Activated naive CD4-positive, alpha-beta T cell treated with anti-CD3 and anti-CD28 coated beads, Interleukin-2, amount 50 U/mL, for 72 hours (primary cell): ENCODE data around the gene SWAP70. TPM values are rescaled to one million over a fixed set of nuclear protein-coding genes. Genes with fewer than 3 reads are reported as not detected.

Experiments used
- ATAC-seq, 2 donors: fragments of 150-1000 bp; cut with Tn5 transposase; 2 replicates each; pipeline ENCODE4 v1.10.0; 2021; ENCODE audit warnings: mild to moderate bottlenecking in 2 of 2, moderate library complexity in 2 of 2
- DNase-seq, 2 donors: peaks; one replicate each; pipeline ENCODE4 v3.0.0; 2021 to 2022; ENCODE audit warnings: low spot score in 2 of 2
- H3K27ac Mint-ChIP-seq, 2 donors: one replicate each; pipeline ENCODE4 v1.8.0; 2022; ENCODE audit warnings: mild to moderate bottlenecking in 2 of 2, mixed read lengths in 2 of 2
- H3K36me3 Mint-ChIP-seq, 2 donors: one replicate each; pipeline ENCODE4 v1.8.0; 2022; ENCODE audit warnings: mixed read lengths in 2 of 2
- H3K9me3 Mint-ChIP-seq, 2 donors: one replicate each; pipeline ENCODE4 v1.8.0; 2022; ENCODE audit warnings: mixed read lengths in 2 of 2
- total RNA-seq, 2 donors: library from RNA; stranded (reverse); gene quantifications; one replicate each; pipeline ENCODE4 v1.2.3, GENCODE V29; 2022

SWAP70 gene
- total RNA-seq, 2 donors from 2014 or later: 4.1 to 9.2 TPM

- no peak for DNase-seq
- Mint-ChIP-seq H3K27ac (no peak overlapping the region), H3K9me3 (no peaks in the 10 kb centered on the region), H3K36me3 (no peaks in the 10 kb centered on the region)
- ATAC-seq: no peak
These were observed 23.9 kb upstream of the SWAP70 start for GRCh38 chr11:9639985-9640384.

DNA sequence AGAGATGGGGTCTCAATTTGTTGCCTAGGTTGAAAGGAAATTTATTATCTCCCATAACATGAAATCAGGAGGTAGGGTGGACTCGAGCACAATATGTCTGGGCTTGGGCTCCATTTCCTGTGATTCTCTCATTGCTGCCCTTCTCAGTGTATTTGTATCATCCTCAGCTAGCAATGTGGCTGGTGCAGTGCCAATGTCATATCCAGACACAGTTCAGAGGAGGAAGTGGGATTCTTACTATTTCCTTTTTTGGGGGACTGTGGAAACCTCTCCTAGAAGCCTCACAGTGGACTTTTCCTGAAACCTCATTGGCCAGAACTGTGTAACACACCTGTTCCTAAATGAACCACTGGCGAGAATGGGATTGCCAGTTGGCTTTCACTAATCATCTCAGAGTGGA lies 21.0 kb upstream of the SWAP70 start:
- Mint-ChIP-seq H3K36me3 (no peaks in the 10 kb centered on the region), H3K9me3 (peaks cover 0 to 6% of the 10 kb centered on the region in 2 donors), H3K27ac (no peak overlapping the region)
- ATAC-seq (no peak), DNase-seq (no peak)

DNA sequence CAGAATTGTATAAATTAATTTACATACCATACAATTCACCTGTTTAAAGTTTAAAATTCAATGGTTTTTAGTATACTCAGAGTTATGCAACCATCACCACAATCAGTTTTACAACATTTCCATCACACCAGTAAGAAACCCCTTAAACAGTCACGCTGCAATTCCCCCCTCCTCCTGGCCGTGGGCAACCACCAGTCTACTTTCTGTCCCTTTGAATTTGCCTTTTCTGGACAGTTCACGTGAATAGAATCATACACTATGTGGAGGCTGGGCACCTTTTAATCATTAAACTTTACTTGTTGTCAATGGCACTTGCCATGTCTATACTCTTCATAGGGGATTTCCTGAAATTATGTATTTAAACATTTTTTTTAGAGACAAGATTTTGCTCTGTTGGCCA lies 20.1 kb upstream of the SWAP70 start:
- DNase-seq (no peak), ATAC-seq (no peak)
- no peak overlapping the region for H3K27ac Mint-ChIP-seq
- H3K36me3 Mint-ChIP-seq: no peaks in the 10 kb centered on the region
- H3K9me3 Mint-ChIP-seq: peaks cover 0 to 11% of the 10 kb centered on the region in 2 donors

- peaks cover 0 to 11% of the 10 kb centered on the region in 2 donors for H3K9me3 Mint-ChIP-seq
- ATAC-seq: no peak
- no peak overlapping the region for H3K27ac Mint-ChIP-seq
- no peaks in the 10 kb centered on the region for H3K36me3 Mint-ChIP-seq
- DNase-seq: no peak
These were observed 18.0 kb upstream of the SWAP70 start for GRCh38 chr11:9645881-9646280.

DNA sequence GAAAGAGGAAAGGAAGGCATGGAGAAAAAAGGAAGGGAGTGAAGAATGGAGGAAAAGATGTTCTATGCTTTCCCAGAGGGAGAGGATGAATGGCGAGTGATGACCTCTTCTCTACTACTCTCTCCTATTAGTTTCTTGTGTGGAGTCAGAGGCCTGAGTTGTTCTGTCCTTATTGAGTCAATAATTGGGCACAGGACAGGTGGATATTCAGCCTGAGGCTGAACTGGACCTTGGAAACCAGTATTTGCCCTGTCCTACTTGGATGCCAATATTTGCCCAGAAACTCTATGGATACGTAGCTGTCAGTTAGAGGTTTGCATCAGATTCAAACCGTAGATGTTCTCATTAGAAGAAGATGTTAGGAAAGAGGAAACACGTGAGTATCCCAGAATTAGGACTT lies 17.6 kb upstream of the SWAP70 start:
- Mint-ChIP-seq H3K9me3 (peaks cover 0 to 11% of the 10 kb centered on the region in 2 donors), H3K36me3 (no peaks in the 10 kb centered on the region), H3K27ac (no peak overlapping the region)
- ATAC-seq (no peak), DNase-seq (no peak)

DNA sequence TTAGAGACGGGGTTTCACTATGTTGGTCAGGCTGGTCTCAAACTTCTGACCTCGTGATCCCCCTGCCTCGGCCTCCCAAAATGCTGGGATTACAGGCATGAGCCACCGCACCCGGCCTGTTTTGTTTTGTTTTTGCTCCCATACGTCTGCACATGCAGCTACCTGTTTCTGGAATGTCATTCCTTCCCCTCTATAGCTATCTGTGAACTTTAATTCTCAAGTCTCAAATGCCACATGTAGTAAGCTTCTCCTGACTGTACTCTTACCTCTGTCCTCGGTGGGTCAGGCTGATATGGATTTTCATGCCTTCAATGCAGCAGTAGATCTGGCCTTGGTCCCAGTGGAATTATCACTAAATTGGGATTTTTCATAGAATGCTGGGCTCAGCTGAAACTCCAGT lies 12.4 kb upstream of the SWAP70 start:
- Mint-ChIP-seq H3K27ac (no peak overlapping the region), H3K36me3 (no peaks in the 10 kb centered on the region), H3K9me3 (peaks cover 0 to 11% of the 10 kb centered on the region in 2 donors)
- no peak for ATAC-seq
- DNase-seq: no peak

- H3K36me3 Mint-ChIP-seq: no peaks in the 10 kb centered on the region
- ATAC-seq: no peak
- peaks cover 0 to 10% of the 10 kb centered on the region in 2 donors for H3K9me3 Mint-ChIP-seq
- DNase-seq: no peak
- H3K27ac Mint-ChIP-seq: peak overlapping the region in 1 of 2 donors; percentile 51
These were observed 11.8 kb upstream of the SWAP70 start for GRCh38 chr11:9651899-9652748.

- no peak for ATAC-seq
- no peak for DNase-seq
- H3K27ac Mint-ChIP-seq: no peak overlapping the region
These were observed 10.0 kb upstream of the SWAP70 start for GRCh38 chr11:9653871-9654270.

GRCh38 chr11:9656864-9657263 lies 7.0 kb upstream of the SWAP70 start:
- Mint-ChIP-seq H3K9me3 (peaks cover 0 to 4% of the 10 kb centered on the region in 2 donors), H3K27ac (no peak overlapping the region), H3K36me3 (no peaks in the 10 kb centered on the region)
- DNase-seq (no peak), ATAC-seq (no peak)

More at GRCh38 chr11:9653871-9654270, 10.0 kb upstream of the SWAP70 start:
- Mint-ChIP-seq H3K9me3 (no peaks in the 10 kb centered on the region), H3K36me3 (no peaks in the 10 kb centered on the region)

DNA sequence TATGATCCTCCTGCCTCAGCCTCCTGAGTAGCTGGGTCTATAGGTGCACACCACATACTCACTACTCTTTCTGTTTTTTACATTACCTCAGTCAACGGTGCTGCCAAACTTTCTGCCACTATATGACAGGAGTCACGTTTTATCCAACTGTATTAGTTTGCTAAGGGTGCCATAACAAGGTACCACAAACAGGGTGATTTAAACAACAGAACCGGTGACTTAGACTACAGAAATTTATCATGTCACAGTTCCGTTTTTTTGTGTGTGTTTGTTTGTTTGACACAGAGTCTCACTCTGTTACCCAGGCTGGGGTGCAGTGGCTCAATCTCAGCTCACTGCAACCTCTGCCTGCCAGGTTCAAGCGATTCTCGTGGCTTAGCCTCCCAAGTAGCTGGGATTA lies 6.3 kb upstream of the SWAP70 start:
- H3K9me3 Mint-ChIP-seq: peaks cover 0 to 4% of the 10 kb centered on the region in 2 donors
- H3K27ac Mint-ChIP-seq: no peak overlapping the region
- H3K36me3 Mint-ChIP-seq: peaks cover 0 to 6% of the 10 kb centered on the region in 2 donors
- DNase-seq (no peak), ATAC-seq (no peak)

DNA sequence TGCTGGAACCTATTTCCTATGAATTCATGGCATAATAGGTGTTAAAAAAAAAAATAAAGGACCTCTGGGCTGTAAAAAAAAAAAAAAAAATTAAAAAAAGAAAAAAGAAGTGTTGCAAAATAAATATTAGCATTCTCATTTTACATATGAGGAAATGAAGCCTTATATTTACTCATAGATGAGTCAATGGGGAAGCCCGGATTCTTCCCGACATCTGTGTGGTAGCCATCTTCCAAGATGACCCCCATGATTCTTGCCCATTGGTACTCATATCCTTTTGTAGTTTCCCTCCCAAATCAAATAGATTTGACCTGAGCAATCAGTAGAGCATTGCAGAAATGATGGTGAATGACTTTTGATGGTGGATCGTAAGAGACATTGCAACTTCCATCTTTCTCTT lies 3.0 kb upstream of the SWAP70 start:
- Mint-ChIP-seq H3K9me3 (peaks cover 5 to 11% of the 10 kb centered on the region in 2 donors), H3K27ac (no peak overlapping the region), H3K36me3 (peaks cover 13 to 17% of the 10 kb centered on the region in 2 donors)
- ATAC-seq (no peak), DNase-seq (no peak)

DNA sequence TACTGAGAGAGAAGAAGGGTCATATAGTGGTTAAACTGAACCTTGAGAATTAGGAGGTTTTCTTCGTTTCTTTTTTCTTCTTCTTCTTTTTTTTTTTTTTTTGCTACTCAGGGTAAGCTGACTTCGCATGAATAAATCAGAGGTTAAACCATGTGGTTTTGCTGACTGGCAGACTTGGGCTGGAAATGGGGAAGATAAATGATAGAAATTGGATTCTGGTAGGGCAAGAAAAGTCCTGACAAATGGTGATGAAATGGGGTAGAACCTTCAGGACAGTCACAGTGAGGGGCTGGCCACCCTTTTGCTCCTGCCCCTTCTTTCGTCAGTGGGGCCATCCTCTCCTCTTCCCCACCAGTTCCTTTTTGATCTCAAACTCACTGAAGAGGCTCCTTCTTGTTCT lies 1.6 kb upstream of the SWAP70 start:
- Mint-ChIP-seq H3K9me3 (peaks cover 5 to 22% of the 10 kb centered on the region in 2 donors), H3K27ac (no peak overlapping the region), H3K36me3 (peaks cover 16 to 31% of the 10 kb centered on the region in 2 donors)
- DNase-seq (no peak), ATAC-seq (no peak)

- Mint-ChIP-seq H3K27ac (peak overlapping the region in 1 of 2 donors; percentile 36), H3K9me3 (peaks cover 5 to 25% of the 10 kb centered on the region in 2 donors), H3K36me3 (peaks cover 16 to 34% of the 10 kb centered on the region in 2 donors)
- ATAC-seq (peak; percentile 42 to 53), DNase-seq (peak in 1 of 2 donors; percentile 28)
These were observed 647 bp downstream of the SWAP70 start for GRCh38 chr11:9664276-9665171.

GRCh38 chr11:9665749-9666148 lies 1.9 kb downstream of the SWAP70 start:
- Mint-ChIP-seq H3K27ac (no peak overlapping the region), H3K9me3 (peaks cover 5 to 21% of the 10 kb centered on the region in 2 donors), H3K36me3 (peaks cover 16 to 34% of the 10 kb centered on the region in 2 donors)
- ATAC-seq (no peak), DNase-seq (no peak)

DNA sequence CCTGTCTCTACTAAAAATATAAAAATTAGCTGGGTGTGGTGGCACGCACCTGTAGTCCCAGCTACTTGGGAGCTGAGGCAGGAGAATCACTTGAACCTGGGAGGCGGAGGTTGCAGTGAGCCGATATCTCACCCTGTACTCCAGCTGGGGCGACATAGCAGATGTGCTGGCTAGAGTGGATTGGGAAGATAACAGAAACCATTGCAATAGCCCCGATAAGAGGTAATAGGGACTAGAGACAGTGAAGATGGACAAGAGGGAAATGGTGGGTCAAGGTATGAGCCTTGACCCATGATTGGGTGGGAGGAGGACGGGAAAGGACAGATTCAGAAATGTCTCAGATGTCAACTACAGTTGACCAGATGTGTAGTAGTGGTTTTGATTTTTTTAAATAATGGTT lies 6.1 kb downstream of the SWAP70 start:
- peak; percentile 4 to 37 for ATAC-seq
- H3K9me3 Mint-ChIP-seq: peaks cover 5 to 21% of the 10 kb centered on the region in 2 donors
- H3K36me3 Mint-ChIP-seq: peaks cover 10 to 25% of the 10 kb centered on the region in 2 donors

DNA sequence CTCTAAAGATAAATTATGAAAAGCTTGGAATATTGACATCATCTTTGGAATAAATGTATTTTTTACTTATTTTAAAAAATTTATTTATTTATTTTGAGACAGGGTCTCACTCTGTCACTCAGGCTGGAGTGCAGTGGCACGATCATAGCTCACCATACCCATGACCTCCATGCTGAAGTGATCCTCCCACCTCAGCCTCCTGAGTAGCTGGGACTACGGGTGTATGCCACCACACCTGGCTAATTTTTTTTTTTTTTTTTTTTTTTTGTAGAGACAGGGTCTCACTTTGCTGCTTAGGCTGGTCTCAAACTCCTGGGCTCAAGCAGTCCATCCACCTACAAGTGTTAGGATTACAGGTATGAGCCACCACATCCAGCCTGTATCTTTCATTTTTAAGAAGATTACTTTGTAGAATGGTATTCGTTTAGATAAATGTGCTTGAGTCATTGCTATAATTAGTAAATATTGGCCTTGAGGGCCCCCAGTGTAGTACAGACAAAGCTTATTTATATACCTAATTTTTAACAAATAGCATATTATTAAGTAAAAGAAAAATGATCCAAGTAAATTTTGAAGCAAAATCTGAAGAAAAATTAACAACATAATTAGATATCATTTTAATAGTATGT lies 8.5 kb downstream of the SWAP70 start:
- DNase-seq (no peak), ATAC-seq (peak; percentile 65 to 67)
- Mint-ChIP-seq H3K27ac (no peak overlapping the region), H3K36me3 (peaks cover 0 to 2% of the 10 kb centered on the region in 2 donors), H3K9me3 (peaks cover 0 to 1% of the 10 kb centered on the region in 2 donors)

More for the DNA sequence above, 6.1 kb downstream of the SWAP70 start:
- no peak for DNase-seq
- H3K27ac Mint-ChIP-seq: no peak overlapping the region

DNA sequence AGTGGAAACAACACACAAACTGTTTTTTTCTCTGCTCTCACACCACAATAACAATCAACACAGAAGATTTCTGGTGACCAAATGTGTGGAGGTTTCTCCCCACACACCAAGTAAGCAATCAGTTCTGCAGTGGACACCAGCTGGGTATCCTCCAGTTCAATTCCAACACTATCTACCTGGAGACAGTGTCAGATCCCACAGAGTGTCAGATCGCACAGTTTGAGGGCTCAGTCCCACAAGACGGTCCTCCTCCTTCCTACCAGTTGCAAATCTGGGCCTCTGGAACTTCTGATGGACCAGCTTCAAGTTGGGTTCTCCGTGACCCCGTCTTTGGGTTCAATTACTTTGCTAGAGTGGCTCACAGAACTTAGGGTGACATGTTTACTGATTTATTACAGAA lies 9.0 kb downstream of the SWAP70 start:
- DNase-seq: no peak
- peak; percentile 60 to 72 for ATAC-seq
- no peaks in the 10 kb centered on the region for H3K9me3 Mint-ChIP-seq
- H3K27ac Mint-ChIP-seq: no peak overlapping the region
- H3K36me3 Mint-ChIP-seq: no peaks in the 10 kb centered on the region
